KOPT-K1 (cell line): ENCODE results near the gene SLC6A8.
"Not testable (repeated sequence)": the region's sequence is repeated elsewhere in the genome, so short reads cannot be mapped to it uniquely, and the experiment has no call there.

ENCODE experiments used
- H3K27ac ChIP-seq: fragments of 200-600 bp; sonication (generic); 2 replicates; pipeline ENCODE4 v1.5.1; 2016; ENCODE audit warnings: antibody characterized with exemption, mild to moderate bottlenecking, low read depth, low read length; ENCODE audit not compliant: poor library complexity, severe bottlenecking
- H3K36me3 ChIP-seq: fragments of 200-600 bp; sonication (generic); 2 replicates; pipeline ENCODE4 v1.5.1; 2017; ENCODE audit warnings: antibody characterized with exemption, mild to moderate bottlenecking, low read length, moderate library complexity; ENCODE audit not compliant: insufficient read depth
- H3K9me3 ChIP-seq: fragments of 200-600 bp; sonication (generic); 2 replicates; pipeline ENCODE4 v1.5.1; 2017; ENCODE audit warnings: antibody characterized with exemption, low read length, mild to moderate bottlenecking; ENCODE audit not compliant: insufficient read depth, poor library complexity, severe bottlenecking

The SLC6A8 gene

DNA sequence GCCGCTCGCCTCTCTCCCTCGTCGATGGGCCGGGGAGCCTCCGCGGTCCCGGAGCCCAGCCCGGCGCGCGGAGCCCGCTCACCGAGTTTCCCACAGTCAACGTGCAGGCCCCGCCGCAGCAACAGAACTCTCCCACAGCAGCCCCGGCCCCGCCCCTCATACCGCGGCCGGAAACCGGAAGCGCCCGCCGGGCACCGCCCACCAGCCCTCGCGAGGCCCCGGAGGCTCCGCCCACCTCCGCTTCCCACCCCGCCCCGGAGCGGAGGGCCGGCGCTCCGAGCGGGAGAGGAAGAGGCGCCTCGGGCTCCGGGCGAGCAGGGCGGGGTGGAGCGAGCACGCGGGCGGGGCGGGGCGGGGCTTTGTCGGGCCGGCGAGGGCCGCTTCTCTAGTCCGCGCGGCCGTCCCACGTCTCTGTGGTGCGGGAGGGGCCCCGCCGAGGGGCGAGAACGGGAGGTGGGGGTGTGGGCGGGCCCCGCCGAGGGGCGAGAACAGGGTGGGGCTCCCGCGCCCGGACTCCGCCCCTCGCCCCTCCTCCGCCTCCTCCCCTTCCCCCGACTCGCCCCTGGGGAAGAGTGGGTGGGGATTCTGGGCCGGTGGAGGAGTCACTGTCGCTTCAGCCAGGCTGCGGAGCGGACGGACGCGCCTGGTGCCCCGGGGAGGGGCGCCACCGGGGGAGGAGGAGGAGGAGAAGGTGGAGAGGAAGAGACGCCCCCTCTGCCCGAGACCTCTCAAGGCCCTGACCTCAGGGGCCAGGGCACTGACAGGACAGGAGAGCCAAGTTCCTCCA lies 36.7 kb downstream of the SLC6A8 start, which contains the start of the genes ABCD1 and BCAP31:
TSS of gene ABCD1 (plus strand) at position 605 of the 787 bp plus-strand sequence. CDS start 411 bp downstream, outside the sequence.
TSS of gene BCAP31 (minus strand) at position 136 of the 787 bp plus-strand sequence. CDS start 1,143 bp downstream, outside the sequence.
- Histone ChIP-seq H3K27ac (peak within 1 kb of the TSS; percentile 82), H3K9me3 (no peaks in the 10 kb centered on the region), H3K36me3 (peaks cover 36% of the 10 kb centered on the region)

DNA sequence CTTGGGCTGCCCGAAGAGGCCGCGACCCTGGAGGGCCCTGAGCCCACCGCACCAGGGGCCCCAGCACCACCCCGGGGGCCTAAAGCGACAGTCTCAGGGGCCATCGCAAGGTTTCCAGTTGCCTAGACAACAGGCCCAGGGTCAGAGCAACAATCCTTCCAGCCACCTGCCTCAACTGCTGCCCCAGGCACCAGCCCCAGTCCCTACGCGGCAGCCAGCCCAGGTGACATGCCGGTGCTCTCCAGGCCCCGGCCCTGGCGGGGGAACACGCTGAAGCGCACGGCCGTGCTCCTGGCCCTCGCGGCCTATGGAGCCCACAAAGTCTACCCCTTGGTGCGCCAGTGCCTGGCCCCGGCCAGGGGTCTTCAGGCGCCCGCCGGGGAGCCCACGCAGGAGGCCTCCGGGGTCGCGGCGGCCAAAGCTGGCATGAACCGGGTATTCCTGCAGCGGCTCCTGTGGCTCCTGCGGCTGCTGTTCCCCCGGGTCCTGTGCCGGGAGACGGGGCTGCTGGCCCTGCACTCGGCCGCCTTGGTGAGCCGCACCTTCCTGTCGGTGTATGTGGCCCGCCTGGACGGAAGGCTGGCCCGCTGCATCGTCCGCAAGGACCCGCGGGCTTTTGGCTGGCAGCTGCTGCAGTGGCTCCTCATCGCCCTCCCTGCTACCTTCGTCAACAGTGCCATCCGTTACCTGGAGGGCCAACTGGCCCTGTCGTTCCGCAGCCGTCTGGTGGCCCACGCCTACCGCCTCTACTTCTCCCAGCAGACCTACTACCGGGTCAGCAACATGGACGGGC lies 37.5 kb downstream of the SLC6A8 start:
- Histone ChIP-seq H3K27ac (peak overlapping the region; percentile 82), H3K36me3 (peaks cover 31% of the 10 kb centered on the region), H3K9me3 (no peaks in the 10 kb centered on the region)

DNA sequence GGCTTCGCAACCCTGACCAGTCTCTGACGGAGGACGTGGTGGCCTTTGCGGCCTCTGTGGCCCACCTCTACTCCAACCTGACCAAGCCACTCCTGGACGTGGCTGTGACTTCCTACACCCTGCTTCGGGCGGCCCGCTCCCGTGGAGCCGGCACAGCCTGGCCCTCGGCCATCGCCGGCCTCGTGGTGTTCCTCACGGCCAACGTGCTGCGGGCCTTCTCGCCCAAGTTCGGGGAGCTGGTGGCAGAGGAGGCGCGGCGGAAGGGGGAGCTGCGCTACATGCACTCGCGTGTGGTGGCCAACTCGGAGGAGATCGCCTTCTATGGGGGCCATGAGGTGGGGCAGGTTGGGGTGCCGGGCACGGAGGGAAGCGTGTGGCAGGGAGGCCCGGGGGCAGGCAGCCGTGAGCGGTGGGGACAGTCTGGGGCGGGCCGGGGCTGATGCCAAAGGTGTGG lies 38.1 kb downstream of the SLC6A8 start:
- H3K36me3 ChIP-seq: peaks cover 24% of the 10 kb centered on the region
- H3K27ac ChIP-seq: peak overlapping the region; percentile 87
- no peaks in the 10 kb centered on the region for H3K9me3 ChIP-seq

DNA sequence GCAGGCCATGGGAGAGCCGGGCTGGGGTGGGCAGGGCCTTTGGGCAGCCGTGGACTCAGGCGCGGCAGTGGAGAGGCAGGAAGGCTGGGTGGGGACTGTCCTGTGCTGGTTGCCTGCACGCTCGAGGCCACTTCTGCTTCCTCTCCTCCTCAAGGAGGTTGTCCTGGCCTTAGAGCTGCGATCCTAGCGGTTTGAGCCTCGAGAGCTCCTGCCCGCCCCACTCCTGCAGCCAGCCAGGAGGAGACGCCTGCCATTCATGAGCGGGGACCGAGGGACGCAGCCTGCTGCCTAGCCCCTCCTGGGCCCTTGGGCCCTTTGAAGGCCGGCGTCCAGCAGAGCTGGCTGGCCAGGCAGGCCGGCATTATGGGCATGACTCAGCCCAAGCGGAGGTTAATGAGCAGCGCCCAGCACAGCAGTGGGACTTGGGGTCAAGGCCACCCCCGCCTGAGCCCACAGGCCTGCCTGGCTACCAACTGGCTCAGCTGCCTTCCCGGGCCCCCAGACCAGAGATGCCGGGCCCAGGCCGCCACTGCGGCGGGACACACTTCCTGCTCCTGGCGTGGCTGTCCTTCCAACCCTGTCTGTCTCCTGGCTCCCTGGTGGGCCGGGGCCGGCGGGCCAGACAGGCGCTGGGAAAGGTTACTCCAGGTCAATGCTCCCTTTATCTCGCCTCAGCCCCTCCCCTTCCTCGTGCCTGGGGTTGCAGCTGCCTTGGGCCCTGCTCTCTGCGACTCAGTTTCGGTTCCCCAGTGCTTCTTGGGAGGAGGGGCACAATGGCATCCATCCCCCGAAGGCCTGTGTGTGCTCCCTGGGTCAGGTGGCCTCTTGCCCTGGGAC lies 38.8 kb downstream of the SLC6A8 start:
- Histone ChIP-seq H3K27ac (peak overlapping the region; percentile 87), H3K36me3 (peaks cover 26% of the 10 kb centered on the region), H3K9me3 (no peaks in the 10 kb centered on the region)

DNA sequence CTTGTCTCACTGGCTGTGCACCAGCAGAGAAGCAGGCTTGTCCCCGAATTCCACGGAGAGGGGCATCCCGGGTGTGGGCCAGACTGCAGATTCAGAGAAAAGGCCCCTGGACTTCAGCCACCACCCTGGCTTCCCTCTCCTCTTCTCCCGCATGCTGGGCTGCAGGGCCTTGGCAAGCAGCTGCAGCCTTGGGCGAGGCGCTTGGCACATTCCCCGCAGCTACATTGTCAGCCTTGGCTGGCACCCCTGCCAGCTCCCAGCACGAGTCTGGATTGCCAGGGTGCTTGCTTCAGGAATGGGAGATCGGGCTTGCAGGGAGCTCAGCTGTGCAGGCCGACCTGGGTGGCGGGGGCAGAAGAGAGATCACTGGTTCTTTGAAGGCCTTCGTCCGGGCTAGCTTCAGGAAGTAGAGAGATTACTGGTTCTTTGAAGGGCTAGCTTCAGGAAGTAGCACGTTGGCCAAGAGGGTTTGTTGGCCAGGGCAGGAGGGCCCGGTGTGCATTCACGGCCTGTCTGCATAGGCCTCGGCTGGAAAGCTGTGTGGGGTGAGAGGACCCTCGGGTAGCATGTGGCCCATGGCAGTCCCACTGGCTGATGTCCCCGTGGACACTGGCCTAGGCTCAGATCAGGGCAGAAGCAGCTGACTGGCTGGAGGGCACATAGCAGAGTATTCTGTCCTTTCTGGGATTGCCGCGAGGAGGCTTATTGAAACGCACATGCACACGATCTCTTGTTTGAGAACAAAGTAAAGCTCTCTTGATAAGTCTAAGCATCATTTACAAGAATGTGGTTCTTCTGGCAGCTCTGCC lies 39.6 kb downstream of the SLC6A8 start:
- peaks cover 26% of the 10 kb centered on the region for H3K36me3 ChIP-seq
- H3K9me3 ChIP-seq: no peaks in the 10 kb centered on the region
- peak overlapping the region; percentile 87 for H3K27ac ChIP-seq

DNA sequence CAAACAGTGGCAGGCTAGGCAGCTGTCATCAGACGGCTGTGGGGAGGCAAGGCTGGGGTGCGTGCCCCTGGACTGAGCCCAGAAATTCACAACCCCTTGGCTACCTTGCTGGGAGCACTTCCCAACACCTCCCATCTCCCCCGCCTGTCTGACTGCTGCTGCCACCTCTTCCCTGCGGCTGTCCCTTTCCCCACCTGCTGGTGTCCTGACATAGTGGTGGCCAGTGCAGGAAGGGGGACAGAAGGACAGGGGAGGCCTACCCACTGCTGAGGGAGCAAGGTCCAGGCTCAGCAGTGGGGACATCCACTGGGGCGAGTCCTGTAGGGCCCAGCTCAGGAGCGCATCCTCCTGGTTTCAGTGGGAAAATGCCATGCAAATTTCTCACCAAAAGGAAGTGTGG lies 40.4 kb downstream of the SLC6A8 start:
- Histone ChIP-seq H3K9me3 (no peaks in the 10 kb centered on the region), H3K27ac (peak overlapping the region; percentile 87)

DNA sequence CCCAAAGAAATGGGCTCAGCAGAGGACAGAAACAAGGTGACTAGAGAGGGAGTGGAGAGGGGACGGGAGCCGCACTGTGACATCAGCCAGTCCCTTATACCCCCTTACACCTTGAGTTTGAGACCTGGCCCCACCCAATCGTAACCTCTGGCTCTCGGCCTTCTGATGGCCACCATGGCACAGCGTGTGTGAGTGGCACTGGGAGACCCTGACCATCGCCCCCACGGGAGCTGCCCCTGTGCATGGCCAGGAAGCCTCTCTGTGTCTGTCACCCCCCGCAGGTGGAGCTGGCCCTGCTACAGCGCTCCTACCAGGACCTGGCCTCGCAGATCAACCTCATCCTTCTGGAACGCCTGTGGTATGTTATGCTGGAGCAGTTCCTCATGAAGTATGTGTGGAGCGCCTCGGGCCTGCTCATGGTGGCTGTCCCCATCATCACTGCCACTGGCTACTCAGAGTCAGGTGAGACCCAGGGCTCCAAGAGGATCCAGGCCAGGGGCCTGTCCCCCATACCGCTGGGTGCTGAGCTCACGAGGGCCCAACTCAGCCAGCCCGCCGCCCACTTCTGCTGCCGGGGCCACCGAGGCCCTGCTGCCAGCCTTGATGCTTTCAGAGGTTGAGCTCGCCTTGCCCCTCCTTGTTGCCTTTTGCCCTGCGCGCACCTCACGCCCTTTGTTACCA lies 41.4 kb downstream of the SLC6A8 start:
- H3K36me3 ChIP-seq: peaks cover 20% of the 10 kb centered on the region
- H3K9me3 ChIP-seq: no peaks in the 10 kb centered on the region
- H3K27ac ChIP-seq: no peak overlapping the region

More for the DNA sequence above, 40.4 kb downstream of the SLC6A8 start:
- H3K36me3 ChIP-seq: peaks cover 20% of the 10 kb centered on the region

DNA sequence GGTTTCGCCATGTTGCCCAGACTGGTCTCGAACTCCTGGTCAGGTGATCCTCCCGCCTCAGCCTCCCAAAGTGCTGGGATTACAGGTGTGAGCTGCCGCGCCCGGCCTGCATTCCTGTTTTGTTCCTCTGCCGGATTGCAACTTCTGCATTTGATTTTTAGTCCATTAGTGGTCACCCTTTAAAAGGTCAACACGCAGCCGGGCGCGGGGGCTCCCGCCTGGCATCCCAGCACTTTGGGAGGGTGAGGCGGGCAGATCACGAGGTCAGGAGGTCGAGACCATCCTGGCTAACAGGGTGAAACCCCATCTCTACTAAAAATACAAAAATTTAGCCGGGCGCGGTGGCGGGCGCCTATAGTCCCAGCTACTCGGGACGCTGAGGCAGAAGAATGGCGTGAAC lies 42.4 kb downstream of the SLC6A8 start:
- not testable (repeated sequence) for H3K27ac ChIP-seq, H3K9me3 ChIP-seq
- H3K36me3 ChIP-seq: peaks cover 20% of the 10 kb centered on the region

DNA sequence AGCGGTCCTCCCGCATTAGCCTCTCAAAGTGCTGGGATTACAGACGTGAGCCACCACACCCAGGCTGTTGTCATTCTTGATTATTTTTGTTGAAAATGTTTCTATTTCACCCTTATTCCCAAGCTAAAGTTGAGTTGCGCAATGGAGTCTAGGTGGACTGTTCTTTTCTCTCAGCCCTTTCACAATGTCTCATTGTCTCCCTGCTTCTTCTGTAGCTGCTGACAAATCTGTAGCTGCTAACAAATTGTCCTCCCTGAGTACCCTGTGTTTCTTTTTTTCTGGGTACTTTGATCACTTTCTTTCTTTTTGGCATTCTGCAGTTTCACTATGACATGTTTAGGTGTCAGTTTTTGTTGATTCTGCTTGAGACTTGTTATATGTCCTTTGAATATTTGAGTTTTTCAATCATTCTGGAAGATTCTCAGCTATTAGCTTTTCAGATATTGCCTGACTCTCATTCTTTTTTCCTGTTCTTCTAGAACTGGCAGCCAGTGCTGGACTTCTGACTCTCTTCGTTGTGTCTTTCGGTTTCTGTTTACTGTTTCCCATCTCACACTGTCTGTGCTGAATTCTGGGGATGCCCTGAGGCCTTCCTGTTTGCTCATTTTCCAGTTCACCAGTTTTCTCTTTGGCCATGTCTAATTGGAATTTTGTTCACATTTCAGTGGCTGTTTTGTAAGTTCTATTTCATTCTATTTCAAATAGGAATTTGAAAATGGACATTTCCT lies 43.6 kb downstream of the SLC6A8 start:
- Histone ChIP-seq H3K36me3 (peaks cover 20% of the 10 kb centered on the region), H3K9me3 (no peaks in the 10 kb centered on the region), H3K27ac (no peak overlapping the region)

DNA sequence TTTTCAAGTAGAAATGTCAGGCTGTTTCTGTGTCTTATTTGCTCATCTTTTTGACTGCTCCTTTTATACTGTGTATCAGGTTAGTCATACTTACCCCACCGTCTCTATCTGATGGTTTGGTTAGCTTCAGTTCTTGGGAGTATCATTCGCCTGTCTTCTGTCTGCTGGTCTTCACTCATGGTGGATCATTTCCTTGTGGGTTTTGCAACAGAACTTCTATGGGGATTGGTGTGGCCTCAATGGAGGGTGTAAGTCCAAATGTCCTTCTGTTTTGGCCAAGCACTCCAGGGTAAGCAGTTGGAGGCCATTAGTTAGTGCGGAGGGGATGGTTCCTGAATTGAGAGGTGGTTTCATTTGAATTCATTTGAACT lies 44.1 kb downstream of the SLC6A8 start:
- Histone ChIP-seq H3K27ac (no peak overlapping the region), H3K36me3 (peaks cover 20% of the 10 kb centered on the region), H3K9me3 (no peaks in the 10 kb centered on the region)

DNA sequence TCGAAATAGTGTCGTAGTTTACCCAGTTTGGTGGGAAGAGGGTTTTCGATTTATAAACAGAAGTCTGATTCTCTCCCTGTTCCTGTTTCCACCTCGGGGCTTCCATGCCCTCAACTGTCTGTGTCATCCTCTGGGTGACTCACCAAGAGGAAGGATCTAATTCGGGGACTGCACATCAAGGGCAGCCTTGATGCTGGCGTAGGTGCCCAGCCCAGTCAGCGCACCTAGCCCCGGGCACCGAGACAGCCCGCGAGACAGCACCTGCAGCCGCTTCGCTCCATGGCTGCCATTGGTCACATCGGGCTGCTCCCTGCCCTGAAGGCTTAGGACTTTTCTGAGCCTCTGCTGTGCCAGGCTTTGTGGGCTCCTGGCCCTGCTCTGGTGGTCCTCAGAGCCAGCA lies 44.7 kb downstream of the SLC6A8 start:
- Histone ChIP-seq H3K36me3 (peaks cover 20% of the 10 kb centered on the region), H3K27ac (no peak overlapping the region), H3K9me3 (no peaks in the 10 kb centered on the region)

DNA sequence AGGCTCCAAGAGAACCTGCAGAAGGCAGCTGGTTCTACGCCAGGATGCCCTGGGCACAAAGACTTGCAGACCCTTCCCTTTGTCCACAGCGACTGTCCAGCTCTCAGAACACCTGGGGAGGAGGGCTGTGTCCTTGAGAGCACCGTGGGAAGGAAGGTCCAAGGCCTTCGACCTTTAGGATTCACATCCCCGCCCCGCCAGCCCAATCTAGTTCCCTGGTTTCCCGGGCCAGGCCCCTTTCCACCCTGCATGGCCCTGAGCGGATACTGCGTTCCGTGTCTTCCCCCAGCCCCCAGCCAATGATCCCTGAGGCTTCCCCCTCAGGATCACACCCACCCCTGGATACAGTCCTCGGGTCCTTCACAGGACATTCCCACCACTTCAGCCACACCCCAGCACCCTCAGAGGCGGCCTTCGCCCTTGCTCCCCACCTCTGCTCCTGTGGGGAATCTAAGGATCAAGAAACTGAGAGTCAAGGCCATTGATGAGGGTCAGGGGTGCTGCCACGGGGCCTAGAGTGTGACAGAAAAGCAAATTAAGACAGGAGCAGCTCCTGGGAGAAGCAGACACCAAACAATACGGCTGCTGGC lies 46.0 kb downstream of the SLC6A8 start:
- Histone ChIP-seq H3K36me3 (peaks cover 20% of the 10 kb centered on the region), H3K9me3 (no peaks in the 10 kb centered on the region)

DNA sequence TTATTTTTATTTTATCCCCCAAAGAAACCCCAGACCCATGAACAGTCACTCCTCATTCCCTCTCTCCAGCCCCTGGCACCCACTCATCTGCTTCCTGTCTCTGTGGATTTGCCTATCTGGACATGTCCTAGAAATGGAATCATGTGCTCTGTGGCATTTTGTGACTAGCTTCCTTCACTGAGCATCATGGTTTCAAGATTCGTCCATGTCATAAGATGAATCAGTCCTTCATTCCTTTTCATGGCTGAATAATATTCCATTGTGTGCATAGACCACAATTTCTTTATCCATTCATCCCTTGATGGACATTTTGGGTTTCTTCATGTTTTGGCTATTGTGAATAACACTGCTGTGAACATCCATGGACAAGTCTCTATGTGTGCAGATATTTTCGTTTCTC lies 47.1 kb downstream of the SLC6A8 start:
- Histone ChIP-seq H3K9me3 (no peaks in the 10 kb centered on the region), H3K27ac (no peak overlapping the region), H3K36me3 (peaks cover 15% of the 10 kb centered on the region)

More for the DNA sequence above, 46.0 kb downstream of the SLC6A8 start:
- H3K27ac ChIP-seq: no peak overlapping the region
